WTC11 (cell line): ENCODE measurements around the gene C14orf132. TPM values are rescaled to one million over a fixed set of nuclear protein-coding genes. Genes with fewer than 3 reads are reported as not detected.

Experiments used
- ATAC-seq: fragments of 200-7000 bp; cut with Tn5 transposase; 2 replicates; pipeline ENCODE4 v1.10.0; 2021; ENCODE audit warnings: mild to moderate bottlenecking, moderate library complexity
- CTCF ChIA-PET: fragments of 300-600 bp; sonication (Branson Sonifier 250); formaldehyde crosslinking; loops from one replicate; lab custom pipeline; 2021; ENCODE audit warnings: antibody characterized with exemption; lab: Charles Lee
- POLR2A ChIA-PET: fragments of 350-600 bp; sonication (Branson Sonifier 250); formaldehyde crosslinking; loops from one replicate; lab custom pipeline; 2021; ENCODE audit warnings: antibody characterized with exemption; lab: Charles Lee
- DNase-seq: peaks from one replicate; pipeline ENCODE4 v3.0.0; 2021; ENCODE audit warnings: low spot score
- H3K27ac Mint-ChIP-seq: 2 replicates; pipeline ENCODE4 v1.8.0; 2021; ENCODE audit warnings: mixed read lengths
- H3K27me3 Mint-ChIP-seq: 2 replicates; pipeline ENCODE4 v1.8.0; 2021; ENCODE audit warnings: low read depth, mild to moderate bottlenecking, moderate library complexity, mixed read lengths
- H3K36me3 Mint-ChIP-seq: 2 replicates; pipeline ENCODE4 v1.8.0; 2021; ENCODE audit warnings: mixed read lengths
- H3K4me1 Mint-ChIP-seq: 2 replicates; pipeline ENCODE4 v1.8.0; 2022; ENCODE audit warnings: mixed read lengths
- H3K4me3 Mint-ChIP-seq: 2 replicates; pipeline ENCODE4 v1.8.0; 2021; ENCODE audit warnings: mild to moderate bottlenecking, moderate library complexity, mixed read lengths
- H3K9me3 Mint-ChIP-seq: 2 replicates; pipeline ENCODE4 v1.8.0; 2021; ENCODE audit warnings: mixed read lengths
- ESRRA ChIP-seq: sonication (generic); formaldehyde crosslinking; IDR thresholded peaks from 2 replicates; pipeline ENCODE4 v1.8.1; 2022; ENCODE audit warnings: mild to moderate bottlenecking, missing genetic modification reagents, borderline replicate concordance
- GTF2I ChIP-seq: fragments of 250-450 bp; sonication (Bioruptor Pico); conservative IDR thresholded peaks from 2 replicates; pipeline ENCODE4 v1.4.0; 2021; ENCODE audit warnings: mild to moderate bottlenecking
- KAT7 ChIP-seq: sonication (generic); formaldehyde crosslinking; IDR thresholded peaks from 2 replicates; pipeline ENCODE4 v1.8.1; 2023; ENCODE audit warnings: missing genetic modification reagents, mild to moderate bottlenecking, borderline replicate concordance
- MXD4 ChIP-seq: fragments of 250-450 bp; sonication (Bioruptor Pico); IDR thresholded peaks from 2 replicates; pipeline ENCODE4 v1.8.0; 2021; ENCODE audit warnings: mild to moderate bottlenecking, moderate library complexity, borderline replicate concordance
- NFATC4 ChIP-seq: fragments of 250-450 bp; sonication (Bioruptor Pico); IDR thresholded peaks from 2 replicates; pipeline ENCODE4 v1.9.0; 2021; ENCODE audit warnings: mild to moderate bottlenecking
- NR3C1 ChIP-seq: sonication (generic); formaldehyde crosslinking; conservative IDR thresholded peaks from 2 replicates; pipeline ENCODE4 v1.8.1; 2023; ENCODE audit warnings: low read depth, mild to moderate bottlenecking, missing genetic modification reagents
- SP1 ChIP-seq: sonication (generic); formaldehyde crosslinking; conservative IDR thresholded peaks from 2 replicates; pipeline ENCODE4 v1.8.1; 2022; ENCODE audit warnings: missing genetic modification reagents
- TEAD1 ChIP-seq: sonication (generic); formaldehyde crosslinking; IDR thresholded peaks from 2 replicates; pipeline ENCODE4 v1.8.0; 2022; ENCODE audit warnings: mild to moderate bottlenecking, missing genetic modification reagents
- ZBTB21 ChIP-seq: sonication (generic); formaldehyde crosslinking; IDR thresholded peaks from 2 replicates; pipeline ENCODE4 v1.8.1; 2023; ENCODE audit warnings: mild to moderate bottlenecking, missing genetic modification reagents, borderline replicate concordance
- ZNF219 ChIP-seq: sonication (generic); formaldehyde crosslinking; IDR thresholded peaks from 2 replicates; pipeline ENCODE4 v1.8.0; 2023; ENCODE audit warnings: missing genetic modification reagents, mild to moderate bottlenecking, borderline replicate concordance
- ZNF263 ChIP-seq: sonication (generic); formaldehyde crosslinking; IDR thresholded peaks from 2 replicates; pipeline ENCODE4 v1.8.1; 2022; ENCODE audit warnings: low read depth, mild to moderate bottlenecking, moderate library complexity, missing genetic modification reagents
- ZNF671 ChIP-seq: fragments of 250-450 bp; sonication (Bioruptor Pico); IDR thresholded peaks from 2 replicates; pipeline ENCODE4 v1.8.0; 2021; ENCODE audit warnings: mild to moderate bottlenecking
- total RNA-seq: library from RNA; stranded (reverse); gene quantifications from 3 replicates; pipeline ENCODE4 v1.2.3, GENCODE V29; 2021
- TF ChIP-seq, protein P1 (sequence below): sonication (generic); formaldehyde crosslinking; IDR thresholded peaks from 2 replicates; pipeline ENCODE4 v1.8.0; 2022; ENCODE audit warnings: mild to moderate bottlenecking, missing genetic modification reagents
- TF ChIP-seq, protein P2 (sequence below): sonication (generic); formaldehyde crosslinking; IDR thresholded peaks from 2 replicates; pipeline ENCODE4 v1.8.1; 2023; ENCODE audit warnings: mild to moderate bottlenecking, missing genetic modification reagents
- TF ChIP-seq, protein P3 (sequence below): sonication (generic); formaldehyde crosslinking; IDR thresholded peaks from 2 replicates; pipeline ENCODE4 v1.8.1; 2022; ENCODE audit warnings: low read depth, mild to moderate bottlenecking, moderate library complexity, missing genetic modification reagents, borderline replicate concordance
- TF ChIP-seq, protein P4 (sequence below): sonication (generic); formaldehyde crosslinking; IDR thresholded peaks from 2 replicates; pipeline ENCODE4 v1.8.1; 2023; ENCODE audit warnings: mild to moderate bottlenecking, missing genetic modification reagents, moderate library complexity
- TF ChIP-seq, protein P5 (sequence below): sonication (generic); formaldehyde crosslinking; IDR thresholded peaks from 2 replicates; pipeline ENCODE4 v1.8.1; 2022; ENCODE audit warnings: low read depth, missing genetic modification reagents, borderline replicate concordance
- TF ChIP-seq, protein P6 (sequence below): fragments of 250-450 bp; sonication (Bioruptor Pico); IDR thresholded peaks from 2 replicates; pipeline ENCODE4 v1.9.0; 2021; ENCODE audit warnings: mild to moderate bottlenecking
- TF ChIP-seq, protein P7 (sequence below): sonication (generic); formaldehyde crosslinking; IDR thresholded peaks from 2 replicates; pipeline ENCODE4 v1.8.1; 2022; ENCODE audit warnings: missing genetic modification reagents, borderline replicate concordance
- TF ChIP-seq, protein P8 (sequence below): sonication (generic); formaldehyde crosslinking; conservative IDR thresholded peaks from 2 replicates; pipeline ENCODE4 v1.8.1; 2023; ENCODE audit warnings: mild to moderate bottlenecking, low read depth, missing genetic modification reagents, moderate library complexity

C14orf132 gene
- total RNA-seq, 1 experiment from 2014 or later: 14.1 TPM

DNA sequence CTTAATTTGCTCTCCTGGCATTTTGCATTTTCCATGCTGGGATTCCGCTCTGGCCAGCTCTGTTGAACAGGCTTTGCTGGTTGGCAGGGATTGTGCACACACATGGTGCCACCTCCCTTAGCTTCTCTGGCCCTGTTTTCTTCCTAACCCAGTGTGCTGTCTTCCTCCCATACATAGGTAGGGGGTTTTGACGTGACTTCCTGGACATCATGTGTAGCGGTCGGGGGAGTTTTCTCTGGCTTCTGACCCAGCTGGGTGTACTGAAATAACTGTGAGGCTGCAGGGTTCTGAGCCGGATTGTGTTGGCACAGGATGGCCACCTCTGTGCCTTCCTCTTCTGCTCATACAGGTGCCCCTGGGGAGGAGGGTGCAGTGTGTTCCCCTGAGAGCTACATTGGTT lies 25.7 kb downstream of the C14orf132 start:
- ChIA-PET CTCF (interaction anchor here (0.7 to 2.0 kb wide), 3 partner anchors 13 to 33 kb away, joined by 3 to 11 read pairs (median 3); no protein-coding TSS in a partner anchor), POLR2A (interaction anchor here (1.7 kb wide), 1 partner anchor 33 kb away, joined by 4 read pairs; no protein-coding TSS in a partner anchor)
- Mint-ChIP-seq H3K36me3 (no peaks in the 10 kb centered on the region), H3K9me3 (no peaks in the 10 kb centered on the region), H3K4me1 (peaks cover 2% of the 10 kb centered on the region; the same call in 1 of the 2 replicates), H3K4me3 (no peak overlapping the region), H3K27me3 (no peaks in the 10 kb centered on the region), H3K27ac (no peak overlapping the region)
- TF ChIP-seq, protein P1, sequence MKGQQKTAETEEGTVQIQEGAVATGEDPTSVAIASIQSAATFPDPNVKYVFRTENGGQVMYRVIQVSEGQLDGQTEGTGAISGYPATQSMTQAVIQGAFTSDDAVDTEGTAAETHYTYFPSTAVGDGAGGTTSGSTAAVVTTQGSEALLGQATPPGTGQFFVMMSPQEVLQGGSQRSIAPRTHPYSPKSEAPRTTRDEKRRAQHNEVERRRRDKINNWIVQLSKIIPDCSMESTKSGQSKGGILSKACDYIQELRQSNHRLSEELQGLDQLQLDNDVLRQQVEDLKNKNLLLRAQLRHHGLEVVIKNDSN: no peak
- TF ChIP-seq SP1 (no peak), ZNF219 (CRISPR knock-in tag) (no peak), ESRRA (CRISPR knock-in tag) (no peak), KAT7 (no peak), NFATC4 (CRISPR knock-in tag) (no peak), GTF2I (CRISPR knock-in tag) (no peak), NR3C1 (no peak), ZNF263 (CRISPR knock-in tag) (no peak), ZBTB21 (CRISPR knock-in tag) (no peak), MXD4 (no peak), ZNF671 (CRISPR knock-in tag) (no peak), TEAD1 (CRISPR knock-in tag) (no peak)
- TF ChIP-seq, protein P2, sequence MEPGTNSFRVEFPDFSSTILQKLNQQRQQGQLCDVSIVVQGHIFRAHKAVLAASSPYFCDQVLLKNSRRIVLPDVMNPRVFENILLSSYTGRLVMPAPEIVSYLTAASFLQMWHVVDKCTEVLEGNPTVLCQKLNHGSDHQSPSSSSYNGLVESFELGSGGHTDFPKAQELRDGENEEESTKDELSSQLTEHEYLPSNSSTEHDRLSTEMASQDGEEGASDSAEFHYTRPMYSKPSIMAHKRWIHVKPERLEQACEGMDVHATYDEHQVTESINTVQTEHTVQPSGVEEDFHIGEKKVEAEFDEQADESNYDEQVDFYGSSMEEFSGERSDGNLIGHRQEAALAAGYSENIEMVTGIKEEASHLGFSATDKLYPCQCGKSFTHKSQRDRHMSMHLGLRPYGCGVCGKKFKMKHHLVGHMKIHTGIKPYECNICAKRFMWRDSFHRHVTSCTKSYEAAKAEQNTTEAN: no peak
- TF ChIP-seq, protein P3, sequence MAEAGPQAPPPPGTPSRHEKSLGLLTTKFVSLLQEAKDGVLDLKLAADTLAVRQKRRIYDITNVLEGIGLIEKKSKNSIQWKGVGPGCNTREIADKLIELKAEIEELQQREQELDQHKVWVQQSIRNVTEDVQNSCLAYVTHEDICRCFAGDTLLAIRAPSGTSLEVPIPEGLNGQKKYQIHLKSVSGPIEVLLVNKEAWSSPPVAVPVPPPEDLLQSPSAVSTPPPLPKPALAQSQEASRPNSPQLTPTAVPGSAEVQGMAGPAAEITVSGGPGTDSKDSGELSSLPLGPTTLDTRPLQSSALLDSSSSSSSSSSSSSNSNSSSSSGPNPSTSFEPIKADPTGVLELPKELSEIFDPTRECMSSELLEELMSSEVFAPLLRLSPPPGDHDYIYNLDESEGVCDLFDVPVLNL (CRISPR knock-in tag): no peak
- TF ChIP-seq, protein P4, sequence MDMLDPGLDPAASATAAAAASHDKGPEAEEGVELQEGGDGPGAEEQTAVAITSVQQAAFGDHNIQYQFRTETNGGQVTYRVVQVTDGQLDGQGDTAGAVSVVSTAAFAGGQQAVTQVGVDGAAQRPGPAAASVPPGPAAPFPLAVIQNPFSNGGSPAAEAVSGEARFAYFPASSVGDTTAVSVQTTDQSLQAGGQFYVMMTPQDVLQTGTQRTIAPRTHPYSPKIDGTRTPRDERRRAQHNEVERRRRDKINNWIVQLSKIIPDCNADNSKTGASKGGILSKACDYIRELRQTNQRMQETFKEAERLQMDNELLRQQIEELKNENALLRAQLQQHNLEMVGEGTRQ (CRISPR knock-in tag): no peak
- TF ChIP-seq, protein P5, sequence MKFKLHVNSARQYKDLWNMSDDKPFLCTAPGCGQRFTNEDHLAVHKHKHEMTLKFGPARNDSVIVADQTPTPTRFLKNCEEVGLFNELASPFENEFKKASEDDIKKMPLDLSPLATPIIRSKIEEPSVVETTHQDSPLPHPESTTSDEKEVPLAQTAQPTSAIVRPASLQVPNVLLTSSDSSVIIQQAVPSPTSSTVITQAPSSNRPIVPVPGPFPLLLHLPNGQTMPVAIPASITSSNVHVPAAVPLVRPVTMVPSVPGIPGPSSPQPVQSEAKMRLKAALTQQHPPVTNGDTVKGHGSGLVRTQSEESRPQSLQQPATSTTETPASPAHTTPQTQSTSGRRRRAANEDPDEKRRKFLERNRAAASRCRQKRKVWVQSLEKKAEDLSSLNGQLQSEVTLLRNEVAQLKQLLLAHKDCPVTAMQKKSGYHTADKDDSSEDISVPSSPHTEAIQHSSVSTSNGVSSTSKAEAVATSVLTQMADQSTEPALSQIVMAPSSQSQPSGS (CRISPR knock-in tag): no peak
- TF ChIP-seq, protein P6, sequence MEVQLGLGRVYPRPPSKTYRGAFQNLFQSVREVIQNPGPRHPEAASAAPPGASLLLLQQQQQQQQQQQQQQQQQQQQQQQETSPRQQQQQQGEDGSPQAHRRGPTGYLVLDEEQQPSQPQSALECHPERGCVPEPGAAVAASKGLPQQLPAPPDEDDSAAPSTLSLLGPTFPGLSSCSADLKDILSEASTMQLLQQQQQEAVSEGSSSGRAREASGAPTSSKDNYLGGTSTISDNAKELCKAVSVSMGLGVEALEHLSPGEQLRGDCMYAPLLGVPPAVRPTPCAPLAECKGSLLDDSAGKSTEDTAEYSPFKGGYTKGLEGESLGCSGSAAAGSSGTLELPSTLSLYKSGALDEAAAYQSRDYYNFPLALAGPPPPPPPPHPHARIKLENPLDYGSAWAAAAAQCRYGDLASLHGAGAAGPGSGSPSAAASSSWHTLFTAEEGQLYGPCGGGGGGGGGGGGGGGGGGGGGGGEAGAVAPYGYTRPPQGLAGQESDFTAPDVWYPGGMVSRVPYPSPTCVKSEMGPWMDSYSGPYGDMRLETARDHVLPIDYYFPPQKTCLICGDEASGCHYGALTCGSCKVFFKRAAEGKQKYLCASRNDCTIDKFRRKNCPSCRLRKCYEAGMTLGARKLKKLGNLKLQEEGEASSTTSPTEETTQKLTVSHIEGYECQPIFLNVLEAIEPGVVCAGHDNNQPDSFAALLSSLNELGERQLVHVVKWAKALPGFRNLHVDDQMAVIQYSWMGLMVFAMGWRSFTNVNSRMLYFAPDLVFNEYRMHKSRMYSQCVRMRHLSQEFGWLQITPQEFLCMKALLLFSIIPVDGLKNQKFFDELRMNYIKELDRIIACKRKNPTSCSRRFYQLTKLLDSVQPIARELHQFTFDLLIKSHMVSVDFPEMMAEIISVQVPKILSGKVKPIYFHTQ: no peak
- TF ChIP-seq, protein P7, sequence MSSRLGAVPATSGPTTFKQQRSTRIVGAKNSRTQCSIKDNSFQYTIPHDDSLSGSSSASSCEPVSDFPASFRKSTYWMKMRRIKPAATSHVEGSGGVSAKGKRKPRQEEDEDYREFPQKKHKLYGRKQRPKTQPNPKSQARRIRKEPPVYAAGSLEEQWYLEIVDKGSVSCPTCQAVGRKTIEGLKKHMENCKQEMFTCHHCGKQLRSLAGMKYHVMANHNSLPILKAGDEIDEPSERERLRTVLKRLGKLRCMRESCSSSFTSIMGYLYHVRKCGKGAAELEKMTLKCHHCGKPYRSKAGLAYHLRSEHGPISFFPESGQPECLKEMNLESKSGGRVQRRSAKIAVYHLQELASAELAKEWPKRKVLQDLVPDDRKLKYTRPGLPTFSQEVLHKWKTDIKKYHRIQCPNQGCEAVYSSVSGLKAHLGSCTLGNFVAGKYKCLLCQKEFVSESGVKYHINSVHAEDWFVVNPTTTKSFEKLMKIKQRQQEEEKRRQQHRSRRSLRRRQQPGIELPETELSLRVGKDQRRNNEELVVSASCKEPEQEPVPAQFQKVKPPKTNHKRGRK: no peak
- TF ChIP-seq, protein P8, sequence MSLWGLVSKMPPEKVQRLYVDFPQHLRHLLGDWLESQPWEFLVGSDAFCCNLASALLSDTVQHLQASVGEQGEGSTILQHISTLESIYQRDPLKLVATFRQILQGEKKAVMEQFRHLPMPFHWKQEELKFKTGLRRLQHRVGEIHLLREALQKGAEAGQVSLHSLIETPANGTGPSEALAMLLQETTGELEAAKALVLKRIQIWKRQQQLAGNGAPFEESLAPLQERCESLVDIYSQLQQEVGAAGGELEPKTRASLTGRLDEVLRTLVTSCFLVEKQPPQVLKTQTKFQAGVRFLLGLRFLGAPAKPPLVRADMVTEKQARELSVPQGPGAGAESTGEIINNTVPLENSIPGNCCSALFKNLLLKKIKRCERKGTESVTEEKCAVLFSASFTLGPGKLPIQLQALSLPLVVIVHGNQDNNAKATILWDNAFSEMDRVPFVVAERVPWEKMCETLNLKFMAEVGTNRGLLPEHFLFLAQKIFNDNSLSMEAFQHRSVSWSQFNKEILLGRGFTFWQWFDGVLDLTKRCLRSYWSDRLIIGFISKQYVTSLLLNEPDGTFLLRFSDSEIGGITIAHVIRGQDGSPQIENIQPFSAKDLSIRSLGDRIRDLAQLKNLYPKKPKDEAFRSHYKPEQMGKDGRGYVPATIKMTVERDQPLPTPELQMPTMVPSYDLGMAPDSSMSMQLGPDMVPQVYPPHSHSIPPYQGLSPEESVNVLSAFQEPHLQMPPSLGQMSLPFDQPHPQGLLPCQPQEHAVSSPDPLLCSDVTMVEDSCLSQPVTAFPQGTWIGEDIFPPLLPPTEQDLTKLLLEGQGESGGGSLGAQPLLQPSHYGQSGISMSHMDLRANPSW (CRISPR knock-in tag): no peak
- DNase-seq: no peak
- no peak for ATAC-seq
